Measurements from ENCODE around the gene EYS.
"Not testable (repeated sequence)": the region's sequence is repeated elsewhere in the genome, so short reads cannot be mapped to it uniquely, and the experiment has no call there.

EYS gene

DNA sequence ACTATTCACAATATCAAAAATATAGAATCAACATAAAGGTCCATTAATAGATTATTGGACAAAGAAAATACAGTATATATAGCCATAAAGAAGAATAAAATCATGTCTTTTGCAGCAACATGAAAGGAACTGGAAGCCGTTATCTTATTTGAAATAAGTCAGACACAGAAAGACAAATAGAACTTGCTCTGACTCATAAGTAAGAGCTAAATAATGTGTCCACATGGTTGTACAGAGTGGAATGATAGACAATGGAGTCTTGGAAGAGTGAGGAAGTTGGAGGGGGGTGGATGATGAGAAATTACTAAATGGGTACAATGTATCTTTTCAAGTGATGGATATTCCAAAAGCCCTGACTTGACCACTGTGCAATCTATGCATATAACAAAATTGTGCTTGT lies 1457.9 kb downstream of the EYS start:
- no peak for TF ChIP-seq CTCF (IDR thresholded peaks at IDR 0.05; ENCODE audit: extremely low read depth, missing control alignments)
- no peak for DNase-seq (ENCODE audit: low spot score)

DNA sequence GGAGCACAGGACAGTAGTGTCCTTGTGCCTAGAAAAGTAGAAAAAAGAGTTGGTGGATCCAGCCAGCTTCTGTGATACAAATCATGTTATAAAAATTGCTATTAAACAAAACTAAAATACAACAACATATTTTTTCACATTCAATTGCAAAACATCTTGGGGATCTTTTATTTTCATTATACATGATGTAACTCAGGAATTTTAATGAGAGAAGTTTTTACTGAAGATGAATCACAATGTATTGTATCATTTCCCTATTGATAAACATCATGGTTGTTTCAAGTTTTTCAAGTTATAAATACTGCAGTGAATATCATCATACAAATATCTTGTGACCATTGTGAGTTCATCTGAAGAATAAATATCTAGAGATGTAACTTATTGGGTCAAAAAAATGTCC lies 1463.4 kb downstream of the EYS start:
- TF ChIP-seq CTCF (IDR thresholded peaks at IDR 0.05; ENCODE audit: extremely low read depth, missing control alignments), result no peak
- DNase-seq (ENCODE audit: low spot score), result no peak

- not testable (repeated sequence) for DNase-seq (ENCODE audit: low spot score)
Measured at GRCh38 chr6:64238908-64239307, 1468.1 kb downstream of the EYS start.

GRCh38 chr6:64238071-64238470 lies 1469.0 kb downstream of the EYS start:
- no peak for TF ChIP-seq CTCF (IDR thresholded peaks at IDR 0.05; ENCODE audit: extremely low read depth, missing control alignments)
- DNase-seq (ENCODE audit: low spot score), result no peak

GRCh38 chr6:64233746-64234145 lies 1473.3 kb downstream of the EYS start:
- no peak for DNase-seq (ENCODE audit: low spot score)
- no peak for TF ChIP-seq CTCF (IDR thresholded peaks at IDR 0.05; ENCODE audit: extremely low read depth, missing control alignments)

- TF ChIP-seq CTCF (IDR thresholded peaks at IDR 0.05; ENCODE audit: extremely low read depth, missing control alignments), result no peak
- DNase-seq (ENCODE audit: low spot score), result no peak
Measured at GRCh38 chr6:64231928-64232327, 1475.1 kb downstream of the EYS start.

- DNase-seq (ENCODE audit: low spot score), result no peak
- no peak for TF ChIP-seq CTCF (IDR thresholded peaks at IDR 0.05; ENCODE audit: extremely low read depth, missing control alignments)
Measured at GRCh38 chr6:64230530-64230929, 1476.5 kb downstream of the EYS start.

DNA sequence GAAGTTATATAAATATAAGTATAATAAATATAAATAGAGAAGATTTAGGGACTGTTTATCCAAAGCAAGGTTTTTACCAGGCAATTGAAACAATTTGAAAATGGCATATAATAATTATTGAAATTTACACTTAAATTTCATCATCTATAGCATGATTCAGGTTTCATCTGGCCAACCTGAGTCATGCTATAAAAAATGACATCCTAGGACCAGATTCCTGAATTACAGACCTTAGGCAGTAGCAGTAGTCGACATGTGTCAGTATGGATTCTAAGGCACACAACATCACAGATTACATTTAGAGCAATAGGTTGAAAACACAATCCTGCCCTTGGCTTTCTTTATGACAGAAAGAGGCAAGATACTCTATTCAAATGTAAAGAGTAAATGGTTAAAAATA lies 1479.2 kb downstream of the EYS start:
- no peak for DNase-seq (ENCODE audit: low spot score)

More for the DNA sequence above, 1479.2 kb downstream of the EYS start:
- TF ChIP-seq CTCF (IDR thresholded peaks at IDR 0.05; ENCODE audit: extremely low read depth, missing control alignments), result no peak

Measured in GM20000 (cell line).